K562 (cell line): Measurements from ENCODE around the gene ANO10. TPM values are rescaled to one million over a fixed set of nuclear protein-coding genes. Genes with fewer than 3 reads are reported as not detected.

ENCODE experiments used
- ATAC-seq: fragments of 200-7000 bp; cut with Tn5 transposase; 3 replicates; pipeline ENCODE4 v1.9.1; 2020; ENCODE audit warnings: moderate library complexity
- BruUV-seq: library from RNA; stranded (reverse); fragments of 400-500 nt; replicated peaks from 2 replicates; lab custom pipeline; 2021; lab: Mats Ljungman, UMichigan
- CTCF ChIA-PET: fragments of 300-600 bp; formaldehyde crosslinking; extraction: SDS; loops from one replicate; lab custom pipeline; 2021; ENCODE audit warnings: low intra/inter-chr PET ratio; lab: Yijun Ruan, JAX
- POLR2A ChIA-PET: fragments of 300-600, 350-650 bp; sonication (Branson Sonifier 250); formaldehyde crosslinking; extraction: SDS; loops from one replicate; lab custom pipeline; 2021; ENCODE audit warnings: antibody characterized with exemption, inconsistent platforms; lab: Yijun Ruan, JAX
- DNase-seq, 4 experiments: peaks; one replicate each; pipeline versions ENCODE4 v3.0.0 to v3.0.0-alpha.2; 2011 to 2018; ENCODE audit warnings: low spot score in 3 of 4, mixed read lengths in 3 of 4; ENCODE audit errors: extremely low read depth in 1 of 4
- FAIRE-seq: peaks from 2 replicates; lab custom pipeline; 2011; peaks lifted over from hg19 to GRCh38; lab: Jason Lieb, UNC
- H2AFZ ChIP-seq: 2 replicates; pipeline ENCODE4 v1.6.0; 2011; ENCODE audit warnings: low read depth, low read length, control low read depth, inconsistent platforms
- H3K27ac ChIP-seq: fragments of 200-600 bp; 3 replicates; pipeline ENCODE4 v1.8.0; 2011; ENCODE audit warnings: low read depth, mild to moderate bottlenecking, control low read depth, inconsistent platforms, low read length, moderate library complexity, mixed read lengths; ENCODE audit errors: extremely low read depth
- H3K27me3 ChIP-seq, 2 experiments: fragments of 300-600 bp in 1 of 2; 2 replicates in 1 of 2; 3 replicates in 1 of 2; pipeline versions ENCODE4 v1.6.0 to v1.8.0; 2011; ENCODE audit warnings: inconsistent platforms in 2 of 2, low read length in 2 of 2, mild to moderate bottlenecking in 1 of 2, mixed read lengths in 1 of 2, moderate library complexity in 1 of 2; ENCODE audit not compliant: control insufficient read depth in 2 of 2, insufficient read depth in 2 of 2
- H3K36me3 ChIP-seq: fragments of 300-600 bp; 3 replicates; pipeline ENCODE4 v1.8.0; 2011; ENCODE audit warnings: mild to moderate bottlenecking, low read length, inconsistent platforms; ENCODE audit not compliant: control insufficient read depth, insufficient read depth
- H3K4me1 ChIP-seq, 2 experiments: fragments of 200-600 bp in 1 of 2; replicated peaks in 1 of 2; 2 replicates in 1 of 2; 3 replicates in 1 of 2; pipeline versions ENCODE4 v1.5.1 to v1.8.0; 2011; ENCODE audit warnings: inconsistent platforms in 2 of 2, low read length in 2 of 2, mild to moderate bottlenecking in 1 of 2, mixed read lengths in 1 of 2, moderate library complexity in 1 of 2; ENCODE audit not compliant: control insufficient read depth in 2 of 2, insufficient read depth in 2 of 2
- H3K4me2 ChIP-seq: 2 replicates; pipeline ENCODE4 v1.6.1; 2011; ENCODE audit warnings: low read length, control low read depth, inconsistent platforms, mixed read lengths; ENCODE audit not compliant: insufficient read depth
- H3K4me3 ChIP-seq: fragments of 200-600 bp; sonication (generic), shearing (Covaris generic); 2 replicates; pipeline ENCODE4 v1.5.1; 2016; ENCODE audit warnings: control low read depth, inconsistent platforms
- H3K79me2 ChIP-seq: fragments of 200-600 bp; 3 replicates; pipeline ENCODE4 v1.8.0; 2011; ENCODE audit warnings: low read length, inconsistent platforms; ENCODE audit not compliant: control insufficient read depth, insufficient read depth
- H3K9ac ChIP-seq, 2 experiments: 2 replicates each; pipeline versions ENCODE4 v1.6.0 to v1.6.1; 2011; ENCODE audit warnings: low read depth in 2 of 2, low read length in 2 of 2, control low read depth in 1 of 2, inconsistent platforms in 1 of 2, mild to moderate bottlenecking in 1 of 2, mixed read lengths in 1 of 2; ENCODE audit not compliant: insufficient read depth in 1 of 2
- H3K9me1 ChIP-seq: one replicate; pipeline ENCODE4 v1.6.0; 2011; ENCODE audit warnings: inconsistent platforms, mild to moderate bottlenecking, low read length, moderate library complexity; ENCODE audit not compliant: control insufficient read depth, insufficient read depth
- H3K9me3 ChIP-seq: replicated peaks from 2 replicates; pipeline ENCODE4 v1.5.1; 2011; ENCODE audit warnings: low read depth, low read length, inconsistent platforms; ENCODE audit not compliant: control insufficient read depth, insufficient read depth
- H4K20me1 ChIP-seq: replicated peaks from 2 replicates; pipeline ENCODE4 v1.6.1; 2011; ENCODE audit warnings: low read length, inconsistent platforms, mixed read lengths; ENCODE audit not compliant: control insufficient read depth, insufficient read depth
- ATF2 ChIP-seq: sonication (generic); formaldehyde crosslinking; IDR thresholded peaks from 2 replicates; pipeline ENCODE4 v1.8.1; 2022; ENCODE audit warnings: missing genetic modification reagents
- DIDO1 ChIP-seq: fragments of 450-650 bp; IDR thresholded peaks from 2 replicates; pipeline ENCODE4 v1.6.1; 2016; ENCODE audit warnings: low read depth, missing biosample characterization, missing genetic modification characterization
- EZH2 ChIP-seq: IDR thresholded peaks from 2 replicates; pipeline ENCODE4 v1.6.1; 2012; ENCODE audit warnings: low read depth, mild to moderate bottlenecking, inconsistent platforms, low read length, borderline replicate concordance
- FOXM1 ChIP-seq, 2 experiments: fragments of 450-650 bp in 1 of 2; sonication (generic) in 1 of 2; formaldehyde crosslinking in 1 of 2; IDR thresholded peaks; 2 replicates each; pipeline versions ENCODE4 v1.6.1 to v1.9.0; 2017 to 2022; ENCODE audit warnings: low read depth in 2 of 2, mild to moderate bottlenecking in 2 of 2, missing genetic modification reagents in 1 of 2, moderate library complexity in 1 of 2
- HDAC1 ChIP-seq, 2 experiments: fragments of 450-650 bp; IDR thresholded peaks; 2 replicates each; pipeline ENCODE4 v1.6.1; 2016 to 2017; ENCODE audit warnings: inconsistent platforms in 1 of 2, mild to moderate bottlenecking in 1 of 2, moderate library complexity in 1 of 2
- IRF9 ChIP-seq: fragments of 450-650 bp; IDR thresholded peaks from 2 replicates; pipeline ENCODE4 v1.6.1; 2016; ENCODE audit warnings: missing biosample characterization, missing genetic modification characterization
- PTBP1 ChIP-seq: fragments of 200-400 bp; formaldehyde crosslinking; IDR thresholded peaks from 2 replicates; pipeline ENCODE4 v1.6.1; 2017; ENCODE audit warnings: low read depth, low read length
- SIN3A ChIP-seq, 2 experiments: fragments of 150-350 bp in 1 of 2; IDR thresholded peaks; 2 replicates each; pipeline ENCODE4 v1.6.1; 2011 to 2016; ENCODE audit warnings: borderline replicate concordance in 2 of 2, low read depth in 2 of 2, low read length in 2 of 2, mild to moderate bottlenecking in 2 of 2, moderate library complexity in 2 of 2; ENCODE audit not compliant: control insufficient read depth in 1 of 2
- SMARCE1 ChIP-seq: fragments of 450-650 bp; IDR thresholded peaks from 2 replicates; pipeline ENCODE4 v1.7.1; 2016; ENCODE audit warnings: mild to moderate bottlenecking
- TEAD4 ChIP-seq, 2 experiments: sonication (generic) in 1 of 2; formaldehyde crosslinking in 1 of 2; IDR thresholded peaks; 2 replicates each; pipeline versions ENCODE4 v1.6.1 to v1.8.0; 2012 to 2022; ENCODE audit warnings: borderline replicate concordance in 1 of 2, inconsistent platforms in 1 of 2, low read length in 1 of 2, mild to moderate bottlenecking in 1 of 2, missing genetic modification reagents in 1 of 2
- ZNF253 ChIP-seq: fragments of 250-450 bp; sonication (Bioruptor Pico); conservative IDR thresholded peaks from 2 replicates; pipeline ENCODE4 v1.6.1; 2021; ENCODE audit warnings: mild to moderate bottlenecking
- ZNF316 ChIP-seq: fragments of 450-650 bp; IDR thresholded peaks from 2 replicates; pipeline ENCODE4 v1.6.1; 2016
- ZNF764 ChIP-seq: fragments of 250-450 bp; sonication (Bioruptor Pico); IDR thresholded peaks from 2 replicates; pipeline ENCODE4 v1.4.0; 2020; ENCODE audit warnings: low read depth, mild to moderate bottlenecking, moderate library complexity
- WGBS: fragments of 100-300 bp; shearing (Covaris generic); methylation state at CpG from one replicate; pipeline ENCODE4 v1.1.6; 2016; ENCODE audit warnings: low coverage, mixed read lengths; ENCODE audit not compliant: insufficient coverage; ENCODE audit errors: missing lambda C conversion rate; 5-methylcytosine and 5-hydroxymethylcytosine counted together
- in situ Hi-C: fragments of 300-500 bp; cut with MboI; formaldehyde crosslinking; loops from 4 replicates; pipeline ENCODE4 v1.15.0; 2018; ENCODE audit warnings: inconsistent platforms, mixed read lengths
- intact Hi-C: fragments of 100-400 bp; cut with micrococcal nuclease; formaldehyde crosslinking; loops from 2 replicates; pipeline ENCODE4 v1.14.2; 2022
- polyA plus RNA-seq, 8 experiments: library from polyadenylated mRNA; depleted of rRNA in 4 of 8; stranded (reverse) in 5 of 8; unstranded in 3 of 8; fragments of >200 nt; fragmentation: Nextera tagmentation in 2 of 8; fragmentation: Illumina TruSeq in 1 of 8; extraction: Ambion mirVana in 2 of 8; extraction: Trizol in 1 of 8; gene quantifications; 2 replicates each; pipeline versions ENCODE4 v1.2.1 to v1.2.3, GENCODE V29; 2011 to 2014; ENCODE audit warnings: inconsistent platforms in 1 of 8, missing spikeins in 1 of 8
- total RNA-seq, 7 experiments: library from RNA; depleted of rRNA in 6 of 7; stranded (reverse); fragments of >200 nt in 6 of 7; fragmentation: Illumina TruSeq in 2 of 7; extraction: Trizol in 2 of 7; gene quantifications; 2 replicates each; pipeline versions ENCODE4 v1.2.1 to v1.2.3, GENCODE V29; 2011 to 2021; ENCODE audit warnings: low replicate concordance in 1 of 7

ANO10 gene
- total and polyA plus RNA-seq, 9 of the 15 experiments (the other 6 are each of a cell fraction or from before 2014, with no cell fraction given): 6.4 to 46.0 (median 32.3) TPM

GRCh38 chr3:43426388-43426787, 195.4 kb downstream of the ANO10 start:
- H3K9me1 ChIP-seq: no peaks in the 10 kb centered on the region
- POLR2A ChIA-PET: interaction anchor here (2.1 kb wide), 1 partner anchor 12 kb away, joined by 5 read pairs; no protein-coding TSS in a partner anchor
- TF ChIP-seq SMARCE1 (no peak), PTBP1 (no peak)
- TF ChIP-seq, all 486 proteins: peak for 0
- FAIRE-seq (no peak), DNase-seq (no peak), ATAC-seq (no peak)
- H4K20me1 ChIP-seq: no peaks in the 10 kb centered on the region
- H3K27me3 ChIP-seq: no peaks in the 10 kb centered on the region
- in situ Hi-C loops (no loop called here), intact Hi-C loops (no loop called here)
- H3K4me3 ChIP-seq: no peak overlapping the region
- H3K36me3 ChIP-seq: peaks cover 1% of the 10 kb centered on the region; the same call in 2 of the 3 replicates
- H3K79me2 ChIP-seq: no peaks in the 10 kb centered on the region
- no peak overlapping the region for H3K27ac ChIP-seq
- H3K4me1 ChIP-seq: no peaks in the 10 kb centered on the region
- WGBS: 44% methylated on average over 1 of the region's 1 CpG
- BruUV-seq: no TSS peak
- CTCF ChIA-PET: no interaction called here
- no peak overlapping the region for H3K9ac ChIP-seq
- no peak overlapping the region for H3K4me2 ChIP-seq
- no peak overlapping the region for H2AFZ ChIP-seq
- no peaks in the 10 kb centered on the region for H3K9me3 ChIP-seq

GRCh38 chr3:43425829-43426228, 196.0 kb downstream of the ANO10 start:
- CTCF ChIA-PET: no interaction called here
- no peaks in the 10 kb centered on the region for H3K9me3 ChIP-seq
- BruUV-seq: no TSS peak
- TF ChIP-seq ATF2 (no peak), ZNF316 (no peak), ZNF253 (CRISPR knock-in tag) (no peak), EZH2 (no peak), ZNF764 (CRISPR knock-in tag) (no peak), TEAD4 (IDR thresholded peaks at IDR 0.05; ENCODE audit: low read length) (no peak), TEAD4 (CRISPR knock-in tag; IDR thresholded peaks at IDR 0.05; ENCODE audit: borderline replicate concordance) (no peak), HDAC1 (IDR thresholded peaks at IDR 0.05) (no peak), FOXM1 (IDR thresholded peaks at IDR 0.05; ENCODE audit: low read depth) (no peak), FOXM1 (CRISPR knock-in tag; IDR thresholded peaks at IDR 0.05; ENCODE audit: low read depth) (no peak), DIDO1 (no peak), SIN3A (IDR thresholded peaks at IDR 0.05; ENCODE audit: borderline replicate concordance in 2 of 2, control insufficient read depth in 1 of 2, low read depth in 2 of 2, low read length in 2 of 2) (no peak), IRF9 (tag) (no peak)

More at GRCh38 chr3:43425829-43426228, 196.0 kb downstream of the ANO10 start:
- no peak overlapping the region for H3K9ac ChIP-seq
- WGBS: 84% methylated on average over 4 of the region's 4 CpGs
- ATAC-seq: no peak
- H3K27me3 ChIP-seq: no peaks in the 10 kb centered on the region
- no peak for FAIRE-seq
- no peak overlapping the region for H2AFZ ChIP-seq
- H3K27ac ChIP-seq: no peak overlapping the region
- intact Hi-C loops: no loop called here
- H3K9me1 ChIP-seq: no peaks in the 10 kb centered on the region
- H3K79me2 ChIP-seq: no peaks in the 10 kb centered on the region
- H3K4me3 ChIP-seq: no peak overlapping the region
- in situ Hi-C loops: no loop called here
- no peaks in the 10 kb centered on the region for H4K20me1 ChIP-seq
- DNase-seq: no peak
- H3K36me3 ChIP-seq: no peaks in the 10 kb centered on the region
- no peaks in the 10 kb centered on the region for H3K4me1 ChIP-seq
- H3K4me2 ChIP-seq: no peak overlapping the region
- POLR2A ChIA-PET: interaction anchor here (2.1 kb wide), 1 partner anchor 13 kb away, joined by 5 read pairs; no protein-coding TSS in a partner anchor
